Liver (tissue), 2 donors: Measurements from ENCODE around the gene TRIM9.

ENCODE experiments used
- CTCF ChIP-seq: fragments of 150-350 bp; IDR thresholded peaks from 2 replicates; pipeline ENCODE4 v1.5.1; 2017; ENCODE audit warnings: improper control_type of control experiment, low read depth, low read length; ENCODE audit not compliant: missing input control
- ZBTB33 ChIP-seq: IDR thresholded peaks from 2 replicates; pipeline ENCODE4 v1.6.1; 2016; ENCODE audit warnings: antibody characterized with exemption
- donor health status: healthy.

GRCh38 chr14:50929506-50929905 is 165.4 kb downstream of the TRIM9 start:
- TF ChIP-seq CTCF (no peak), ZBTB33 (no peak)
